Measurements from ENCODE around the gene DMPK.

DNA sequence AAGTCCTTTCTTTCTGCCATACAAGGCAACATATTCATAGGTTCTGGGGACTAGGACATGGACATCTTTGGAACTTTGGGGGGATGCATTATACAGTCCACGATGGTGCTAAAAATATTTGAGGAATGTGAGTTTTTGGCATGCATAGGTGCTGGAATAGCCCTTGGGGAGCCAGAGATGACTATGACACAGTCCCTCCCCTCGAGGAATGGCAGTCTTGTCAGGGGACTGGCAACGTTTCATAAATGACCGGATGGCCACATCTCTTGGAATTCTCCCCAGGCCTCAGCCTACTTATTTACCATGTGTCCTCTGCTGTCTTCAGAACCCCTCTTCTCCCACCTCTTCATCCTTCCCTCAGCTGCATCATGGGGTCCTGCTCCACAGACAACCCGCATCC lies 35.4 kb downstream of the DMPK start:
- TF ChIP-seq, protein P1, sequence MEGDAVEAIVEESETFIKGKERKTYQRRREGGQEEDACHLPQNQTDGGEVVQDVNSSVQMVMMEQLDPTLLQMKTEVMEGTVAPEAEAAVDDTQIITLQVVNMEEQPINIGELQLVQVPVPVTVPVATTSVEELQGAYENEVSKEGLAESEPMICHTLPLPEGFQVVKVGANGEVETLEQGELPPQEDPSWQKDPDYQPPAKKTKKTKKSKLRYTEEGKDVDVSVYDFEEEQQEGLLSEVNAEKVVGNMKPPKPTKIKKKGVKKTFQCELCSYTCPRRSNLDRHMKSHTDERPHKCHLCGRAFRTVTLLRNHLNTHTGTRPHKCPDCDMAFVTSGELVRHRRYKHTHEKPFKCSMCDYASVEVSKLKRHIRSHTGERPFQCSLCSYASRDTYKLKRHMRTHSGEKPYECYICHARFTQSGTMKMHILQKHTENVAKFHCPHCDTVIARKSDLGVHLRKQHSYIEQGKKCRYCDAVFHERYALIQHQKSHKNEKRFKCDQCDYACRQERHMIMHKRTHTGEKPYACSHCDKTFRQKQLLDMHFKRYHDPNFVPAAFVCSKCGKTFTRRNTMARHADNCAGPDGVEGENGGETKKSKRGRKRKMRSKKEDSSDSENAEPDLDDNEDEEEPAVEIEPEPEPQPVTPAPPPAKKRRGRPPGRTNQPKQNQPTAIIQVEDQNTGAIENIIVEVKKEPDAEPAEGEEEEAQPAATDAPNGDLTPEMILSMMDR (IDR thresholded peaks at IDR 0.05; ENCODE audit: poor library complexity), result no peak
- TF ChIP-seq EZH2 (IDR thresholded peaks at IDR 0.05; ENCODE audit: borderline replicate concordance), result no peak
